Neural crest cell (in vitro differentiated cells): ENCODE data around the gene CHST4. TPM values are rescaled to one million over a fixed set of nuclear protein-coding genes. Genes with fewer than 3 reads are reported as not detected.

Experiments used
- DNase-seq: peaks from one replicate; pipeline ENCODE4 v3.0.0; 2021; ENCODE audit warnings: low read depth, mixed read lengths, low spot score
- H3K27ac Mint-ChIP-seq: one replicate; pipeline ENCODE4 v1.8.0; 2021; ENCODE audit warnings: mild to moderate bottlenecking, mixed read lengths; ENCODE audit not compliant: unreplicated experiment
- H3K27me3 Mint-ChIP-seq: 2 replicates; pipeline ENCODE4 v1.8.0; 2021; ENCODE audit warnings: low read depth, mild to moderate bottlenecking, mixed read lengths
- H3K36me3 Mint-ChIP-seq: 2 replicates; pipeline ENCODE4 v1.8.0; 2021; ENCODE audit warnings: low read depth, mild to moderate bottlenecking, mixed read lengths
- H3K4me1 Mint-ChIP-seq: 2 replicates; pipeline ENCODE4 v1.8.0; 2021; ENCODE audit warnings: mixed read lengths
- H3K4me3 Mint-ChIP-seq: one replicate; pipeline ENCODE4 v1.8.0; 2021; ENCODE audit warnings: mild to moderate bottlenecking, mixed read lengths
- H3K9me3 Mint-ChIP-seq: 2 replicates; pipeline ENCODE4 v1.8.0; 2021; ENCODE audit warnings: mixed read lengths
- CTCF ChIP-seq: fragments of 200-600 bp; sonication (generic); conservative IDR thresholded peaks from 2 replicates; pipeline ENCODE4 v1.5.0; 2021; ENCODE audit warnings: antibody characterized with exemption, mild to moderate bottlenecking
- long read RNA-seq: library from polyadenylated mRNA; unstranded; transcript quantifications from one replicate; pipeline ENCODE4 v2.0.0, GENCODE V29; 2020
- total RNA-seq: library from RNA; stranded (reverse); gene quantifications from 2 replicates; pipeline ENCODE4 v1.2.1, GENCODE V29; 2021

The CHST4 gene
- not detected in 2 replicates for total RNA-seq
- long read RNA-seq, result 0 reads

DNA sequence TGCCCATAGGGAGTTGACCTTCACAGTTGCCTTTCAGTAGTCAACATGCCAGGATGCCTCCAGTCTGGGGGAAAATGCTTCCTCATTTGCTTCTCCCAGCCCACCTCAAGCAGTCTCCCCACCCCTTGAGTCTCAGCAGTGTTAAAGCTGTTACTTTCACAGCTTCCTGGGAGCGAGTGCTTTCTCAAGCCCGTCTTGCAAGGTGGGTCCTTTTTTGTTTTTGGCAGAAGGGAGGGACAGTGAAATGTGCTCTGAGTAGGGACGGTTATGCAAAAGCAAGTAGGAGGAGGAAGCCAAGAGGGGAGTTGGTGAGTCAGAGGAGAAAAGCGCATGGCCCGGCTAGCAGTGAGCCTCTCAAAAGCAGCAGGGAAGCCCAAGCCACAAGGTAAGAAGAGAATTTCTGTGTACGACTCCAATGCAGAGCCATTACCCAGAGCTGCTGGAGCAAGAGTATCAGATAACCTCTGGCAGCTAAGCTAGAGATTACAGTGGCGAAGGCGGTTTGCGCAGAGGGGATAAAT, at the start of gene CHST4:
Gene CHST4, plus strand, starts transcription at position 316 of the 521 bp plus-strand sequence. CDS start 10,252 bp downstream, outside the sequence.
- no peak within 1 kb of the TSS for H3K27ac Mint-ChIP-seq
- no peaks in the 10 kb centered on the region for H3K36me3 Mint-ChIP-seq
- H3K27me3 Mint-ChIP-seq, result peaks cover 77% of the 10 kb centered on the region
- DNase-seq, result no peak
- TF ChIP-seq CTCF, result no peak
- H3K4me1 Mint-ChIP-seq, result no peaks in the 10 kb centered on the region
- H3K9me3 Mint-ChIP-seq, result no peaks in the 10 kb centered on the region
- H3K4me3 Mint-ChIP-seq, result no peak within 1 kb of the TSS

GRCh38 chr16:71476457-71477124, 49.6 kb upstream of the CHST4 start:
- TF ChIP-seq CTCF, result no peak
- Mint-ChIP-seq H3K36me3 (no peaks in the 10 kb centered on the region), H3K9me3 (no peaks in the 10 kb centered on the region), H3K4me3 (no peak overlapping the region), H3K27ac (no peak overlapping the region), H3K27me3 (no peaks in the 10 kb centered on the region), H3K4me1 (no peaks in the 10 kb centered on the region)
- DNase-seq, result no peak

GRCh38 chr16:71479420-71479819, 46.8 kb upstream of the CHST4 start:
- no peak for DNase-seq
- H3K4me1 Mint-ChIP-seq, result peaks cover 10% of the 10 kb centered on the region
- peak; percentile 62 for TF ChIP-seq CTCF
- H3K9me3 Mint-ChIP-seq, result no peaks in the 10 kb centered on the region
- H3K4me3 Mint-ChIP-seq, result no peak overlapping the region
- no peaks in the 10 kb centered on the region for H3K27me3 Mint-ChIP-seq
- H3K27ac Mint-ChIP-seq, result no peak overlapping the region
- no peaks in the 10 kb centered on the region for H3K36me3 Mint-ChIP-seq

GRCh38 chr16:71480956-71481355, 45.3 kb upstream of the CHST4 start:
- no peaks in the 10 kb centered on the region for H3K9me3 Mint-ChIP-seq
- no peak for DNase-seq

DNA sequence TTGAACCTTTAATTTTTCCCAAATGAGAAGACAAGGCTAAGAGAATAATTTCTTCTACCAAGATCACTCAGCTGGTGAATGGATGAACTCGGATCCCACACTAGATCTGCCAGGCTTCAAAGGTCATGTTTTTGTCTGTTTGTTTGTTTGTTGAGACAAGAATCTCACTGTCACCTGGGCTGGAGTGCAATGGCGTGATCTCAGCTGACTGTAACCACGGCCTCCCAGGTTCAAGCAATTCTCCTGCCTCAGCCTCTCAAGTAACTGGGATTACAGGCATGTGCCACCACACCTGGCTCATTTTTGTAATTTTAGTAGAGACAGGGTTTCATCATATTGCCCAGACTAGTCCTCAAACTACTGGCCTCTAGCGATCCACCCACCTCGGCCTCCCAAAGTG, 43.7 kb upstream of the CHST4 start:
- H3K9me3 Mint-ChIP-seq, result no peaks in the 10 kb centered on the region
- H3K4me1 Mint-ChIP-seq, result peaks cover 16% of the 10 kb centered on the region
- H3K36me3 Mint-ChIP-seq, result no peaks in the 10 kb centered on the region
- H3K4me3 Mint-ChIP-seq, result peak overlapping the region; percentile 29
- TF ChIP-seq CTCF, result no peak
- DNase-seq, result no peak
- no peak overlapping the region for H3K27ac Mint-ChIP-seq
- peaks cover 8% of the 10 kb centered on the region for H3K27me3 Mint-ChIP-seq

More at GRCh38 chr16:71480956-71481355, 45.3 kb upstream of the CHST4 start:
- Mint-ChIP-seq H3K36me3 (no peaks in the 10 kb centered on the region), H3K27me3 (peaks cover 3% of the 10 kb centered on the region), H3K4me1 (peaks cover 16% of the 10 kb centered on the region), H3K4me3 (no peak overlapping the region), H3K27ac (no peak overlapping the region)
- TF ChIP-seq CTCF, result no peak
